K562 (cell line): Measurements from ENCODE around the gene SHOX. TPM values are rescaled to one million over a fixed set of nuclear protein-coding genes. Genes with fewer than 3 reads are reported as not detected.

Source experiments
- ATAC-seq: fragments of 200-7000 bp; cut with Tn5 transposase; 3 replicates; pipeline ENCODE4 v1.9.1; 2020; ENCODE audit warnings: moderate library complexity
- BruUV-seq: library from RNA; stranded (reverse); fragments of 400-500 nt; replicated peaks from 2 replicates; lab custom pipeline; 2021; lab: Mats Ljungman, UMichigan
- CTCF ChIA-PET: fragments of 300-600 bp; formaldehyde crosslinking; extraction: SDS; loops from one replicate; lab custom pipeline; 2021; ENCODE audit warnings: low intra/inter-chr PET ratio; lab: Yijun Ruan, JAX
- POLR2A ChIA-PET: fragments of 300-600, 350-650 bp; sonication (Branson Sonifier 250); formaldehyde crosslinking; extraction: SDS; loops from one replicate; lab custom pipeline; 2021; ENCODE audit warnings: antibody characterized with exemption, inconsistent platforms; lab: Yijun Ruan, JAX
- DNase-seq, 4 experiments: peaks; one replicate each; pipeline versions ENCODE4 v3.0.0 to v3.0.0-alpha.2; 2011 to 2018; ENCODE audit warnings: low spot score in 3 of 4, mixed read lengths in 3 of 4; ENCODE audit errors: extremely low read depth in 1 of 4
- FAIRE-seq: peaks from 2 replicates; lab custom pipeline; 2011; peaks lifted over from hg19 to GRCh38; lab: Jason Lieb, UNC
- H2AFZ ChIP-seq: 2 replicates; pipeline ENCODE4 v1.6.0; 2011; ENCODE audit warnings: low read depth, low read length, control low read depth, inconsistent platforms
- H3K27ac ChIP-seq: fragments of 200-600 bp; 3 replicates; pipeline ENCODE4 v1.8.0; 2011; ENCODE audit warnings: low read depth, mild to moderate bottlenecking, control low read depth, inconsistent platforms, low read length, moderate library complexity, mixed read lengths; ENCODE audit errors: extremely low read depth
- H3K27me3 ChIP-seq, 2 experiments: fragments of 300-600 bp in 1 of 2; 2 replicates in 1 of 2; 3 replicates in 1 of 2; pipeline versions ENCODE4 v1.6.0 to v1.8.0; 2011; ENCODE audit warnings: inconsistent platforms in 2 of 2, low read length in 2 of 2, mild to moderate bottlenecking in 1 of 2, mixed read lengths in 1 of 2, moderate library complexity in 1 of 2; ENCODE audit not compliant: control insufficient read depth in 2 of 2, insufficient read depth in 2 of 2
- H3K36me3 ChIP-seq: fragments of 300-600 bp; 3 replicates; pipeline ENCODE4 v1.8.0; 2011; ENCODE audit warnings: mild to moderate bottlenecking, low read length, inconsistent platforms; ENCODE audit not compliant: control insufficient read depth, insufficient read depth
- H3K4me1 ChIP-seq, 2 experiments: fragments of 200-600 bp in 1 of 2; replicated peaks in 1 of 2; 2 replicates in 1 of 2; 3 replicates in 1 of 2; pipeline versions ENCODE4 v1.5.1 to v1.8.0; 2011; ENCODE audit warnings: inconsistent platforms in 2 of 2, low read length in 2 of 2, mild to moderate bottlenecking in 1 of 2, mixed read lengths in 1 of 2, moderate library complexity in 1 of 2; ENCODE audit not compliant: control insufficient read depth in 2 of 2, insufficient read depth in 2 of 2
- H3K4me2 ChIP-seq: 2 replicates; pipeline ENCODE4 v1.6.1; 2011; ENCODE audit warnings: low read length, control low read depth, inconsistent platforms, mixed read lengths; ENCODE audit not compliant: insufficient read depth
- H3K4me3 ChIP-seq: fragments of 200-600 bp; sonication (generic), shearing (Covaris generic); 2 replicates; pipeline ENCODE4 v1.5.1; 2016; ENCODE audit warnings: control low read depth, inconsistent platforms
- H3K79me2 ChIP-seq: fragments of 200-600 bp; 3 replicates; pipeline ENCODE4 v1.8.0; 2011; ENCODE audit warnings: low read length, inconsistent platforms; ENCODE audit not compliant: control insufficient read depth, insufficient read depth
- H3K9ac ChIP-seq, 2 experiments: 2 replicates each; pipeline versions ENCODE4 v1.6.0 to v1.6.1; 2011; ENCODE audit warnings: low read depth in 2 of 2, low read length in 2 of 2, control low read depth in 1 of 2, inconsistent platforms in 1 of 2, mild to moderate bottlenecking in 1 of 2, mixed read lengths in 1 of 2; ENCODE audit not compliant: insufficient read depth in 1 of 2
- H3K9me1 ChIP-seq: one replicate; pipeline ENCODE4 v1.6.0; 2011; ENCODE audit warnings: inconsistent platforms, mild to moderate bottlenecking, low read length, moderate library complexity; ENCODE audit not compliant: control insufficient read depth, insufficient read depth
- H3K9me3 ChIP-seq: replicated peaks from 2 replicates; pipeline ENCODE4 v1.5.1; 2011; ENCODE audit warnings: low read depth, low read length, inconsistent platforms; ENCODE audit not compliant: control insufficient read depth, insufficient read depth
- H4K20me1 ChIP-seq: replicated peaks from 2 replicates; pipeline ENCODE4 v1.6.1; 2011; ENCODE audit warnings: low read length, inconsistent platforms, mixed read lengths; ENCODE audit not compliant: control insufficient read depth, insufficient read depth
- CEBPB ChIP-seq: fragments of 450-650 bp; IDR thresholded peaks from 2 replicates; pipeline ENCODE4 v1.6.1; 2016; ENCODE audit warnings: missing genetic modification characterization, missing compliant biosample characterization
- DNMT1 ChIP-seq: fragments of 450-650 bp; IDR thresholded peaks from 2 replicates; pipeline ENCODE4 v1.6.1; 2016; ENCODE audit warnings: antibody characterized with exemption, mild to moderate bottlenecking
- ETV1 ChIP-seq: fragments of 450-650 bp; conservative IDR thresholded peaks from 2 replicates; pipeline ENCODE4 v1.6.1; 2016; ENCODE audit warnings: missing genetic modification characterization, control low read depth, low read depth, missing compliant biosample characterization
- MXI1 ChIP-seq: IDR thresholded peaks from 2 replicates; pipeline ENCODE4 v1.6.1; 2011; ENCODE audit warnings: low read depth, mild to moderate bottlenecking, improper control_type of control experiment, low read length
- RBM22 ChIP-seq: fragments of 200-400 bp; formaldehyde crosslinking; IDR thresholded peaks from 2 replicates; pipeline ENCODE4 v1.6.1; 2018; ENCODE audit warnings: low read length, low read depth; ENCODE audit not compliant: poor library complexity, severe bottlenecking
- ZKSCAN3 ChIP-seq: fragments of 250-450 bp; sonication (Bioruptor Pico); IDR thresholded peaks from 2 replicates; pipeline ENCODE4 v1.4.0; 2020
- WGBS: fragments of 100-300 bp; shearing (Covaris generic); methylation state at CpG from one replicate; pipeline ENCODE4 v1.1.6; 2016; ENCODE audit warnings: low coverage, mixed read lengths; ENCODE audit not compliant: insufficient coverage; ENCODE audit errors: missing lambda C conversion rate; 5-methylcytosine and 5-hydroxymethylcytosine counted together
- in situ Hi-C: fragments of 300-500 bp; cut with MboI; formaldehyde crosslinking; loops from 4 replicates; pipeline ENCODE4 v1.15.0; 2018; ENCODE audit warnings: inconsistent platforms, mixed read lengths
- intact Hi-C: fragments of 100-400 bp; cut with micrococcal nuclease; formaldehyde crosslinking; loops from 2 replicates; pipeline ENCODE4 v1.14.2; 2022
- polyA plus RNA-seq, 8 experiments: library from polyadenylated mRNA; depleted of rRNA in 4 of 8; stranded (reverse) in 5 of 8; unstranded in 3 of 8; fragments of >200 nt; fragmentation: Nextera tagmentation in 2 of 8; fragmentation: Illumina TruSeq in 1 of 8; extraction: Ambion mirVana in 2 of 8; extraction: Trizol in 1 of 8; gene quantifications; 2 replicates each; pipeline versions ENCODE4 v1.2.1 to v1.2.3, GENCODE V29; 2011 to 2014; ENCODE audit warnings: inconsistent platforms in 1 of 8, missing spikeins in 1 of 8
- total RNA-seq, 7 experiments: library from RNA; depleted of rRNA in 6 of 7; stranded (reverse); fragments of >200 nt in 6 of 7; fragmentation: Illumina TruSeq in 2 of 7; extraction: Trizol in 2 of 7; gene quantifications; 2 replicates each; pipeline versions ENCODE4 v1.2.1 to v1.2.3, GENCODE V29; 2011 to 2021; ENCODE audit warnings: low replicate concordance in 1 of 7
- TF ChIP-seq, protein P1 (sequence below), 2 experiments: fragments of 450-650 bp in 1 of 2; sonication (generic) in 1 of 2; formaldehyde crosslinking in 1 of 2; IDR thresholded peaks in 1 of 2; conservative IDR thresholded peaks in 1 of 2; 2 replicates each; pipeline versions ENCODE4 v1.6.1 to v1.8.1; 2016 to 2023; ENCODE audit warnings: mild to moderate bottlenecking in 2 of 2, moderate library complexity in 2 of 2, inconsistent platforms in 1 of 2, missing genetic modification reagents in 1 of 2
- TF ChIP-seq, protein P2 (sequence below), 2 experiments: fragments of 450-650 bp; IDR thresholded peaks; 2 replicates each; pipeline ENCODE4 v1.6.1; 2016

The SHOX gene
- total and polyA plus RNA-seq, 9 of the 15 experiments (the other 6 are each of a cell fraction or from before 2014, with no cell fraction given) = not detected

DNA sequence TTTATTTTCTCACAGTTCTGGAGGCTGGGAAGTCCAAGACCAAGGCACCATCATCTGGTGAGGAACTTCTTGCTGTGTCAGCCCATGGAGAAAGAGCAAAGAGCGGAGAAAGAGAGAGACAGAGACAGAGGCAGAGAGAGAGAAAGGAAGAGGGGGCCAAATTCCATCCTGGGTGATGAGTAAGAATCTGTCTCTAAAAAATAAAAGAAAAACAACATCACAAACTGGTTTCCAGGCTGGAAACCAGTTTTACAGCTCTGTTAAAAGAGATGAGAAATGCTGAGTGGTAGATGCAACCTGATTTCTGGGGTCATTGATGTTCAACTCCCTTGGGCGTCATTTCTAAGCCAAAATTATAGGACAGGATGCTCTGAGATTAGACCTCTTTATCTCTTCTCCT, 72.9 kb downstream of the SHOX start:
- ATAC-seq = no peak
- WGBS = 0% methylated on average over 2 of the region's 2 CpGs

DNA sequence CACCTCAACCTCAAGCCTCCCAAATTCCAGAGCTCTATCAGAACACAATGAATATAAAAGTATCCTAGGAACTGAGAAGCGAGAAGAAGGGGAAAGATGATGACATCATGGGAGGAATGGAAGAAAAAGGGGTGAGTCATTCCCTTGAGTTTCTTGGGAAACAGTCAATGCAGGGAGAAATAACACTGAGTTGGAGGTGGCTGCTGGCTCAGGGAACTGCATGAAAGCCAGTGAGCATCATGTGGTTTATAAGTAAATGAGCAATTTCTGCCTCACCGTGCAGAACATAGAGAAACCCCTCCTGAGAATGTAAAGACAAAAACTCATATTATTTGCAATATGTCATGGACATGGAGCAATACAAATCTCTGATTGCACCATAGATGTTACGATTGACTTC, 73.3 kb downstream of the SHOX start:
- 0 out of 2 replicates have a peak, but pooled peaks have one; percentile 9 for TF ChIP-seq CEBPB (tag)
- no peak for TF ChIP-seq MXI1
- TF ChIP-seq, protein P1, sequence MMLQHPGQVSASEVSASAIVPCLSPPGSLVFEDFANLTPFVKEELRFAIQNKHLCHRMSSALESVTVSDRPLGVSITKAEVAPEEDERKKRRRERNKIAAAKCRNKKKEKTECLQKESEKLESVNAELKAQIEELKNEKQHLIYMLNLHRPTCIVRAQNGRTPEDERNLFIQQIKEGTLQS (IDR thresholded peaks at IDR 0.05) = peak; percentile 26; the same call in 1 of the 2 replicates
- TF ChIP-seq, protein P1 (CRISPR knock-in tag; conservative IDR thresholded peaks at IDR 0.05) = no peak
- WGBS = 0% methylated on average over 3 of the region's 3 CpGs
- no peak overlapping the region for H3K9ac ChIP-seq
- DNase-seq (no peak), ATAC-seq (no peak), FAIRE-seq (no peak)
- H3K9me3 ChIP-seq = no peaks in the 10 kb centered on the region
- H4K20me1 ChIP-seq = no peaks in the 10 kb centered on the region
- BruUV-seq = no TSS peak
- H3K4me1 ChIP-seq = no peaks in the 10 kb centered on the region
- H3K27ac ChIP-seq = no peak overlapping the region
- no peaks in the 10 kb centered on the region for H3K79me2 ChIP-seq
- no peak overlapping the region for H2AFZ ChIP-seq
- no peak overlapping the region for H3K4me2 ChIP-seq
- no peaks in the 10 kb centered on the region for H3K36me3 ChIP-seq
- ChIA-PET CTCF (no interaction called here), POLR2A (no interaction called here)
- H3K4me3 ChIP-seq = no peak overlapping the region
- in situ Hi-C loops = no loop called here
- H3K9me1 ChIP-seq = no peaks in the 10 kb centered on the region
- no peaks in the 10 kb centered on the region for H3K27me3 ChIP-seq
- intact Hi-C loops = no loop called here

More for the DNA sequence above, 72.9 kb downstream of the SHOX start:
- Histone ChIP-seq H3K4me2 (no peak overlapping the region), H3K4me3 (no peak overlapping the region), H3K79me2 (no peaks in the 10 kb centered on the region), H3K27me3 (no peaks in the 10 kb centered on the region), H3K27ac (no peak overlapping the region), H3K4me1 (no peaks in the 10 kb centered on the region), H3K9ac (no peak overlapping the region), H3K36me3 (no peaks in the 10 kb centered on the region), H2AFZ (no peak overlapping the region), H3K9me3 (no peaks in the 10 kb centered on the region), H4K20me1 (no peaks in the 10 kb centered on the region), H3K9me1 (no peaks in the 10 kb centered on the region)
- intact Hi-C loops (no loop called here), in situ Hi-C loops (no loop called here)
- TF ChIP-seq ZKSCAN3 (CRISPR knock-in tag) = no peak
- TF ChIP-seq RBM22 = no peak
- TF ChIP-seq DNMT1 = no peak
- TF ChIP-seq ETV1 (tag) = no peak
- TF ChIP-seq, protein P2, sequence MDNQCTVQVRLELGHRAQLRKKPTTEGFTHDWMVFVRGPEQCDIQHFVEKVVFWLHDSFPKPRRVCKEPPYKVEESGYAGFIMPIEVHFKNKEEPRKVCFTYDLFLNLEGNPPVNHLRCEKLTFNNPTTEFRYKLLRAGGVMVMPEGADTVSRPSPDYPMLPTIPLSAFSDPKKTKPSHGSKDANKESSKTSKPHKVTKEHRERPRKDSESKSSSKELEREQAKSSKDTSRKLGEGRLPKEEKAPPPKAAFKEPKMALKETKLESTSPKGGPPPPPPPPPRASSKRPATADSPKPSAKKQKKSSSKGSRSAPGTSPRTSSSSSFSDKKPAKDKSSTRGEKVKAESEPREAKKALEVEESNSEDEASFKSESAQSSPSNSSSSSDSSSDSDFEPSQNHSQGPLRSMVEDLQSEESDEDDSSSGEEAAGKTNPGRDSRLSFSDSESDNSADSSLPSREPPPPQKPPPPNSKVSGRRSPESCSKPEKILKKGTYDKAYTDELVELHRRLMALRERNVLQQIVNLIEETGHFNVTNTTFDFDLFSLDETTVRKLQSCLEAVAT (IDR thresholded peaks at IDR 0.05) = no peak
- ChIA-PET CTCF (no interaction called here), POLR2A (no interaction called here)
- DNase-seq (no peak), FAIRE-seq (no peak)
- no TSS peak for BruUV-seq
